ENCODE results near the gene ARHGAP6. TPM values are rescaled to one million over a fixed set of nuclear protein-coding genes. Genes with fewer than 3 reads are reported as not detected.

Gene ARHGAP6
- polyA plus RNA-seq, 1 donor, result 5.1 TPM

- no peaks in the 10 kb centered on the region for H3K4me1 ChIP-seq (ENCODE audit: control insufficient read depth, insufficient read depth, low read length)
- no peak for DNase-seq
- no peaks in the 10 kb centered on the region for H3K27me3 ChIP-seq (ENCODE audit: control insufficient read depth, insufficient read depth, low read length)
- H3K9me3 ChIP-seq (ENCODE audit: control insufficient read depth, low read depth, low read length), result no peaks in the 10 kb centered on the region
- WGBS (ENCODE audit: insufficient coverage, low lambda C conversion rate), result no CpG with 5 or more reads among the region's 2 CpGs
- H3K4me3 ChIP-seq (ENCODE audit: low read length), result no peak overlapping the region
- H3K27ac ChIP-seq (ENCODE audit: low read length), result no peak overlapping the region
- no peaks in the 10 kb centered on the region for H3K36me3 ChIP-seq (ENCODE audit: control insufficient read depth, insufficient read depth, low read length)
Observed at GRCh38 chrX:11575332-11575731, 90.4 kb downstream of the ARHGAP6 start.

- DNase-seq, result no peak
- no CpG with 5 or more reads among the region's 7 CpGs for WGBS (ENCODE audit: insufficient coverage, low lambda C conversion rate)
- Histone ChIP-seq H3K4me3 (ENCODE audit: low read length) (no peak overlapping the region), H3K36me3 (ENCODE audit: control insufficient read depth, insufficient read depth, low read length) (no peaks in the 10 kb centered on the region), H3K27me3 (ENCODE audit: control insufficient read depth, insufficient read depth, low read length) (no peaks in the 10 kb centered on the region), H3K9me3 (ENCODE audit: control insufficient read depth, low read depth, low read length) (no peaks in the 10 kb centered on the region), H3K27ac (ENCODE audit: low read length) (no peak overlapping the region), H3K4me1 (ENCODE audit: control insufficient read depth, insufficient read depth, low read length) (no peaks in the 10 kb centered on the region)
Observed at GRCh38 chrX:11567528-11568220, 98.0 kb downstream of the ARHGAP6 start.

GRCh38 chrX:11566789-11567188, 98.9 kb downstream of the ARHGAP6 start:
- no peak overlapping the region for H3K4me3 ChIP-seq (ENCODE audit: low read length)
- H3K27ac ChIP-seq (ENCODE audit: low read length), result no peak overlapping the region
- no peaks in the 10 kb centered on the region for H3K9me3 ChIP-seq (ENCODE audit: control insufficient read depth, low read depth, low read length)
- no peaks in the 10 kb centered on the region for H3K27me3 ChIP-seq (ENCODE audit: control insufficient read depth, insufficient read depth, low read length)
- no peak for DNase-seq
- H3K4me1 ChIP-seq (ENCODE audit: control insufficient read depth, insufficient read depth, low read length), result no peaks in the 10 kb centered on the region
- WGBS (ENCODE audit: insufficient coverage, low lambda C conversion rate), result no CpG with 5 or more reads among the region's 2 CpGs
- no peaks in the 10 kb centered on the region for H3K36me3 ChIP-seq (ENCODE audit: control insufficient read depth, insufficient read depth, low read length)

- H3K4me1 ChIP-seq (ENCODE audit: control insufficient read depth, insufficient read depth, low read length), result no peaks in the 10 kb centered on the region
- DNase-seq, result no peak
- H3K27me3 ChIP-seq (ENCODE audit: control insufficient read depth, insufficient read depth, low read length), result no peaks in the 10 kb centered on the region
- H3K9me3 ChIP-seq (ENCODE audit: control insufficient read depth, low read depth, low read length), result no peaks in the 10 kb centered on the region
- no peak overlapping the region for H3K4me3 ChIP-seq (ENCODE audit: low read length)
- H3K36me3 ChIP-seq (ENCODE audit: control insufficient read depth, insufficient read depth, low read length), result no peaks in the 10 kb centered on the region
- no peak overlapping the region for H3K27ac ChIP-seq (ENCODE audit: low read length)
Observed at GRCh38 chrX:11566173-11566572, 99.5 kb downstream of the ARHGAP6 start.

- Histone ChIP-seq H3K27me3 (ENCODE audit: control insufficient read depth, insufficient read depth, low read length) (no peaks in the 10 kb centered on the region), H3K4me3 (ENCODE audit: low read length) (no peak overlapping the region), H3K9me3 (ENCODE audit: control insufficient read depth, low read depth, low read length) (no peaks in the 10 kb centered on the region), H3K36me3 (ENCODE audit: control insufficient read depth, insufficient read depth, low read length) (no peaks in the 10 kb centered on the region), H3K27ac (ENCODE audit: low read length) (no peak overlapping the region), H3K4me1 (ENCODE audit: control insufficient read depth, insufficient read depth, low read length) (no peaks in the 10 kb centered on the region)
- 100% methylated on average over 1 of the region's 1 CpG for WGBS (ENCODE audit: insufficient coverage, low lambda C conversion rate)
- no peak for DNase-seq
Observed at GRCh38 chrX:11564546-11564945, 101.2 kb downstream of the ARHGAP6 start.

- Histone ChIP-seq H3K4me3 (ENCODE audit: low read length) (no peak overlapping the region), H3K9me3 (ENCODE audit: control insufficient read depth, low read depth, low read length) (no peaks in the 10 kb centered on the region), H3K27me3 (ENCODE audit: control insufficient read depth, insufficient read depth, low read length) (no peaks in the 10 kb centered on the region), H3K27ac (ENCODE audit: low read length) (no peak overlapping the region), H3K36me3 (ENCODE audit: control insufficient read depth, insufficient read depth, low read length) (no peaks in the 10 kb centered on the region), H3K4me1 (ENCODE audit: control insufficient read depth, insufficient read depth, low read length) (no peaks in the 10 kb centered on the region)
- DNase-seq, result no peak
- WGBS (ENCODE audit: insufficient coverage, low lambda C conversion rate), result no CpG with 5 or more reads among the region's 2 CpGs
Observed at GRCh38 chrX:11562570-11562969, 103.2 kb downstream of the ARHGAP6 start.

- H3K4me1 ChIP-seq (ENCODE audit: control insufficient read depth, insufficient read depth, low read length), result no peaks in the 10 kb centered on the region
- no peak for DNase-seq
- no peak overlapping the region for H3K27ac ChIP-seq (ENCODE audit: low read length)
- no peaks in the 10 kb centered on the region for H3K36me3 ChIP-seq (ENCODE audit: control insufficient read depth, insufficient read depth, low read length)
- 100% methylated on average over 1 of the region's 4 CpGs for WGBS (ENCODE audit: insufficient coverage, low lambda C conversion rate)
- H3K9me3 ChIP-seq (ENCODE audit: control insufficient read depth, low read depth, low read length), result no peaks in the 10 kb centered on the region
- no peaks in the 10 kb centered on the region for H3K27me3 ChIP-seq (ENCODE audit: control insufficient read depth, insufficient read depth, low read length)
- H3K4me3 ChIP-seq (ENCODE audit: low read length), result no peak overlapping the region
Observed at GRCh38 chrX:11558972-11559371, 106.7 kb downstream of the ARHGAP6 start.

- no peaks in the 10 kb centered on the region for H3K9me3 ChIP-seq (ENCODE audit: control insufficient read depth, low read depth, low read length)
- no peaks in the 10 kb centered on the region for H3K36me3 ChIP-seq (ENCODE audit: control insufficient read depth, insufficient read depth, low read length)
- H3K27me3 ChIP-seq (ENCODE audit: control insufficient read depth, insufficient read depth, low read length), result no peaks in the 10 kb centered on the region
- WGBS (ENCODE audit: insufficient coverage, low lambda C conversion rate), result 75% methylated on average over 1 of the region's 2 CpGs
- no peak overlapping the region for H3K4me3 ChIP-seq (ENCODE audit: low read length)
- no peak overlapping the region for H3K27ac ChIP-seq (ENCODE audit: low read length)
- no peaks in the 10 kb centered on the region for H3K4me1 ChIP-seq (ENCODE audit: control insufficient read depth, insufficient read depth, low read length)
- no peak for DNase-seq
Observed at GRCh38 chrX:11557120-11557519, 108.6 kb downstream of the ARHGAP6 start.

- Histone ChIP-seq H3K4me3 (ENCODE audit: low read length) (no peak overlapping the region), H3K27me3 (ENCODE audit: control insufficient read depth, insufficient read depth, low read length) (no peaks in the 10 kb centered on the region), H3K36me3 (ENCODE audit: control insufficient read depth, insufficient read depth, low read length) (no peaks in the 10 kb centered on the region), H3K4me1 (ENCODE audit: control insufficient read depth, insufficient read depth, low read length) (no peaks in the 10 kb centered on the region), H3K27ac (ENCODE audit: low read length) (no peak overlapping the region), H3K9me3 (ENCODE audit: control insufficient read depth, low read depth, low read length) (no peaks in the 10 kb centered on the region)
- WGBS (ENCODE audit: insufficient coverage, low lambda C conversion rate), result no CpG with 5 or more reads among the region's 5 CpGs
- DNase-seq, result no peak
Observed at GRCh38 chrX:11555759-11556158, 110.0 kb downstream of the ARHGAP6 start.

- H3K4me3 ChIP-seq (ENCODE audit: low read length), result no peak overlapping the region
- H3K4me1 ChIP-seq (ENCODE audit: control insufficient read depth, insufficient read depth, low read length), result no peaks in the 10 kb centered on the region
- H3K9me3 ChIP-seq (ENCODE audit: control insufficient read depth, low read depth, low read length), result no peaks in the 10 kb centered on the region
- H3K27ac ChIP-seq (ENCODE audit: low read length), result no peak overlapping the region
- DNase-seq, result no peak
- no CpG with 5 or more reads among the region's 1 CpG for WGBS (ENCODE audit: insufficient coverage, low lambda C conversion rate)
- H3K36me3 ChIP-seq (ENCODE audit: control insufficient read depth, insufficient read depth, low read length), result no peaks in the 10 kb centered on the region
- H3K27me3 ChIP-seq (ENCODE audit: control insufficient read depth, insufficient read depth, low read length), result no peaks in the 10 kb centered on the region
Observed at GRCh38 chrX:11553594-11553993, 112.1 kb downstream of the ARHGAP6 start.

- no peak for DNase-seq
- Histone ChIP-seq H3K27ac (ENCODE audit: low read length) (no peak overlapping the region), H3K4me3 (ENCODE audit: low read length) (no peak overlapping the region), H3K36me3 (ENCODE audit: control insufficient read depth, insufficient read depth, low read length) (no peaks in the 10 kb centered on the region), H3K4me1 (ENCODE audit: control insufficient read depth, insufficient read depth, low read length) (no peaks in the 10 kb centered on the region), H3K27me3 (ENCODE audit: control insufficient read depth, insufficient read depth, low read length) (no peaks in the 10 kb centered on the region), H3K9me3 (ENCODE audit: control insufficient read depth, low read depth, low read length) (no peaks in the 10 kb centered on the region)
- WGBS (ENCODE audit: insufficient coverage, low lambda C conversion rate), result no CpG with 5 or more reads among the region's 1 CpG
Observed at GRCh38 chrX:11551151-11551550, 114.6 kb downstream of the ARHGAP6 start.

Measured in large intestine (tissue), 3 donors.